Smooth muscle cell (in vitro differentiated cells): Measurements from ENCODE around the gene ATP8B2. TPM values are rescaled to one million over a fixed set of nuclear protein-coding genes. Genes with fewer than 3 reads are reported as not detected.
A peak's percentile ranks its signal among the peaks of the same experiment; 100 is the strongest.

Experiments
- DNase-seq: peaks from one replicate; lab custom pipeline; 2025; ENCODE audit not compliant: unreplicated experiment; lab: John Stamatoyannopoulos, UW
- H2AFZ ChIP-seq: fragments of 200-600 bp; sonication (generic); 2 replicates; pipeline ENCODE4 v1.6.0; 2016; ENCODE audit warnings: antibody characterized with exemption, low read depth, mild to moderate bottlenecking
- H3F3A ChIP-seq: fragments of 200-600 bp; sonication (generic); 2 replicates; pipeline ENCODE4 v1.6.0; 2017; ENCODE audit warnings: antibody characterized with exemption, low read depth
- H3K27ac ChIP-seq: fragments of 200-600 bp; sonication (generic); 2 replicates; pipeline ENCODE4 v1.5.1; 2016; ENCODE audit warnings: low read depth, mild to moderate bottlenecking
- H3K27me3 ChIP-seq: fragments of 200-600 bp; sonication (generic); 2 replicates; pipeline ENCODE4 v1.6.1; 2016; ENCODE audit warnings: low read depth, mild to moderate bottlenecking
- H3K36me3 ChIP-seq: fragments of 200-600 bp; sonication (generic); 2 replicates; pipeline ENCODE4 v1.5.1; 2016; ENCODE audit warnings: low read depth
- H3K4me1 ChIP-seq: fragments of 200-600 bp; sonication (generic); 2 replicates; pipeline ENCODE4 v1.5.1; 2016; ENCODE audit warnings: low read depth
- H3K4me2 ChIP-seq: fragments of 200-600 bp; sonication (generic); 2 replicates; pipeline ENCODE4 v1.6.0; 2016; ENCODE audit warnings: mild to moderate bottlenecking
- H3K4me3 ChIP-seq: fragments of 200-600 bp; sonication (generic); 2 replicates; pipeline ENCODE4 v1.5.1; 2016; ENCODE audit warnings: mild to moderate bottlenecking
- H3K79me2 ChIP-seq: fragments of 200-600 bp; sonication (generic); 2 replicates; pipeline ENCODE4 v1.6.0; 2016; ENCODE audit warnings: low read depth, mild to moderate bottlenecking
- H3K9ac ChIP-seq: fragments of 200-600 bp; sonication (generic); 2 replicates; pipeline ENCODE4 v1.6.0; 2016; ENCODE audit warnings: low read depth
- H3K9me3 ChIP-seq: fragments of 200-600 bp; sonication (generic); replicated peaks from 2 replicates; pipeline ENCODE4 v1.5.1; 2016; ENCODE audit warnings: low read depth
- H4K20me1 ChIP-seq: fragments of 200-600 bp; sonication (generic); 2 replicates; pipeline ENCODE4 v1.6.0; 2016; ENCODE audit warnings: low read depth
- CTCF ChIP-seq: fragments of 200-600 bp; sonication (generic); IDR thresholded peaks from 2 replicates; pipeline ENCODE4 v1.5.1; 2017; ENCODE audit warnings: borderline replicate concordance, mild to moderate bottlenecking, antibody characterized with exemption; ENCODE audit not compliant: insufficient read depth, poor library complexity, severe bottlenecking
- WGBS: methylation state at CpG from one replicate; pipeline ENCODE4 v1.1.7; 2016; ENCODE audit warnings: low lambda C conversion rate; 5-methylcytosine and 5-hydroxymethylcytosine counted together
- polyA plus RNA-seq: library from polyadenylated mRNA; unstranded; fragments of >200 nt; fragmentation: Nextera tagmentation; extraction: Ambion mirVana; gene quantifications from 2 replicates; pipeline ENCODE4 v1.2.1, GENCODE V29; 2016
- total RNA-seq: library from RNA; depleted of rRNA; stranded (reverse); fragments of >200 nt; gene quantifications from 2 replicates; pipeline ENCODE4 v1.2.3, GENCODE V29; 2014

The ATP8B2 gene
- total and polyA plus RNA-seq, 2 experiments from 2014 or later, result 20.7 to 57.6 TPM

- peaks cover 2% of the 10 kb centered on the region for H3F3A ChIP-seq
- TF ChIP-seq CTCF, result peak; percentile 48
- peak overlapping the region; percentile 66 for H3K4me3 ChIP-seq
- peaks cover 7% of the 10 kb centered on the region for H3K79me2 ChIP-seq
- peak; percentile 61 for DNase-seq
- H3K4me2 ChIP-seq, result peak overlapping the region; percentile 97
- peaks cover 22% of the 10 kb centered on the region for H3K4me1 ChIP-seq
- peak overlapping the region; percentile 82 for H3K9ac ChIP-seq
- 3% methylated on average over 25 of the region's 63 CpGs for WGBS
- H3K36me3 ChIP-seq, result no peaks in the 10 kb centered on the region
- H3K27me3 ChIP-seq, result no peaks in the 10 kb centered on the region
- peaks cover 32% of the 10 kb centered on the region for H4K20me1 ChIP-seq
- H3K9me3 ChIP-seq, result no peaks in the 10 kb centered on the region
- peak overlapping the region; percentile 20 for H2AFZ ChIP-seq
- peak overlapping the region; percentile 85 for H3K27ac ChIP-seq
These were observed 539 bp downstream of the ATP8B2 start for GRCh38 chr1:154325583-154326545.

- Histone ChIP-seq H3K79me2 (peaks cover 7% of the 10 kb centered on the region), H3F3A (peaks cover 2% of the 10 kb centered on the region), H3K9me3 (no peaks in the 10 kb centered on the region), H3K4me3 (peak overlapping the region; percentile 66), H3K27me3 (no peaks in the 10 kb centered on the region), H3K9ac (peak overlapping the region; percentile 82), H3K36me3 (no peaks in the 10 kb centered on the region), H2AFZ (peak overlapping the region; percentile 20), H3K27ac (peak overlapping the region; percentile 85), H3K4me2 (peak overlapping the region; percentile 97), H3K4me1 (peaks cover 22% of the 10 kb centered on the region), H4K20me1 (peaks cover 39% of the 10 kb centered on the region)
- no peak for TF ChIP-seq CTCF
- WGBS, result 48% methylated on average over 6 of the region's 6 CpGs
- no peak for DNase-seq
These were observed 1.5 kb downstream of the ATP8B2 start for GRCh38 chr1:154326546-154327465.

- TF ChIP-seq CTCF, result no peak
These were observed 2.4 kb downstream of the ATP8B2 start for GRCh38 chr1:154327466-154328317.

More at GRCh38 chr1:154327466-154328317, 2.4 kb downstream of the ATP8B2 start:
- Histone ChIP-seq H2AFZ (no peak overlapping the region), H3K4me3 (peak overlapping the region; percentile 52), H3K4me1 (peaks cover 22% of the 10 kb centered on the region), H4K20me1 (peaks cover 39% of the 10 kb centered on the region), H3K27me3 (no peaks in the 10 kb centered on the region), H3K27ac (no peak overlapping the region), H3K79me2 (peaks cover 7% of the 10 kb centered on the region), H3K9ac (peak overlapping the region; percentile 62), H3K36me3 (no peaks in the 10 kb centered on the region), H3F3A (peaks cover 2% of the 10 kb centered on the region), H3K4me2 (peak overlapping the region; percentile 93), H3K9me3 (no peaks in the 10 kb centered on the region)
- no peak for DNase-seq
- WGBS, result 70% methylated on average over 5 of the region's 5 CpGs
